Mesendoderm (in vitro differentiated cells): ENCODE measurements around the gene CCDC170.
"Not testable (repeated sequence)": the region's sequence is repeated elsewhere in the genome, so short reads cannot be mapped to it uniquely, and the experiment has no call there.

Experiments
- DNase-seq: peaks from one replicate; pipeline ENCODE4 v3.0.0; 2013
- H2AK5ac ChIP-seq: 2 replicates; pipeline ENCODE4 v1.6.1; 2013; ENCODE audit warnings: low read length, inconsistent platforms
- H2BK120ac ChIP-seq: 2 replicates; pipeline ENCODE4 v1.6.1; 2013; ENCODE audit warnings: low read depth, mild to moderate bottlenecking, low read length, moderate library complexity, mixed read lengths
- H2BK15ac ChIP-seq: replicated peaks from 2 replicates; pipeline ENCODE4 v1.6.1; 2013; ENCODE audit warnings: low read depth, mild to moderate bottlenecking, moderate library complexity
- H2BK5ac ChIP-seq: 2 replicates; pipeline ENCODE4 v1.6.1; 2013; ENCODE audit warnings: low read length, inconsistent platforms
- H3K18ac ChIP-seq: 2 replicates; pipeline ENCODE4 v1.6.1; 2013; ENCODE audit warnings: mild to moderate bottlenecking, low read length, mixed read lengths
- H3K23ac ChIP-seq: one replicate; pipeline ENCODE4 v1.6.1; 2013; ENCODE audit warnings: low read length
- H3K27ac ChIP-seq: 2 replicates; pipeline ENCODE4 v1.5.1; 2013; ENCODE audit warnings: low read depth, mild to moderate bottlenecking, inconsistent platforms, low read length, moderate library complexity
- H3K27me3 ChIP-seq: 2 replicates; pipeline ENCODE4 v1.6.1; 2013; ENCODE audit warnings: low read length, control low read depth, mild to moderate bottlenecking, inconsistent platforms; ENCODE audit not compliant: insufficient read depth, poor library complexity
- H3K36me3 ChIP-seq: 2 replicates; pipeline ENCODE4 v1.6.1; 2013; ENCODE audit warnings: low read length, inconsistent platforms; ENCODE audit not compliant: control insufficient read depth, insufficient read depth
- H3K4ac ChIP-seq: one replicate; pipeline ENCODE4 v1.6.1; 2013; ENCODE audit warnings: low read depth, mild to moderate bottlenecking, low read length, moderate library complexity
- H3K4me1 ChIP-seq: 2 replicates; pipeline ENCODE4 v1.6.1; 2013; ENCODE audit warnings: low read depth, low read length, inconsistent platforms; ENCODE audit not compliant: control insufficient read depth
- H3K4me2 ChIP-seq: 2 replicates; pipeline ENCODE4 v1.6.1; 2013; ENCODE audit warnings: low read length
- H3K4me3 ChIP-seq: 2 replicates; pipeline ENCODE4 v1.5.1; 2013; ENCODE audit warnings: mild to moderate bottlenecking, low read length
- H3K56ac ChIP-seq: one replicate; pipeline ENCODE4 v1.6.1; 2013; ENCODE audit warnings: low read length
- H3K79me1 ChIP-seq: 2 replicates; pipeline ENCODE4 v1.6.1; 2013; ENCODE audit warnings: low read length, inconsistent platforms
- H3K79me2 ChIP-seq: 2 replicates; pipeline ENCODE4 v1.6.1; 2013; ENCODE audit warnings: mild to moderate bottlenecking, low read length; ENCODE audit not compliant: control insufficient read depth, insufficient read depth
- H3K9ac ChIP-seq: 2 replicates; pipeline ENCODE4 v1.6.1; 2013; ENCODE audit warnings: low read length, inconsistent platforms
- H4K5ac ChIP-seq: one replicate; pipeline ENCODE4 v1.6.1; 2013; ENCODE audit warnings: low read length
- H4K8ac ChIP-seq: one replicate; pipeline ENCODE4 v1.6.1; 2013; ENCODE audit warnings: low read depth, mild to moderate bottlenecking, control low read depth, low read length, moderate library complexity
- WGBS: extraction: QIAGEN DNeasy Blood & Tissue Kit; methylation state at CpG from one replicate; pipeline ENCODE4 v1.1.7; 2013; ENCODE audit warnings: low lambda C conversion rate, missing lambda C conversion rate; ENCODE audit not compliant: insufficient coverage; ENCODE audit errors: extremely low coverage; 5-methylcytosine and 5-hydroxymethylcytosine counted together

Gene CCDC170

GRCh38 chr6:151506761-151507160, 12.9 kb downstream of the CCDC170 start:
- Histone ChIP-seq H3K56ac (no peak overlapping the region), H2BK5ac (no peak overlapping the region), H3K18ac (no peak overlapping the region), H3K27me3 (no peaks in the 10 kb centered on the region), H3K36me3 (no peaks in the 10 kb centered on the region), H3K4me1 (no peaks in the 10 kb centered on the region), H3K79me2 (no peaks in the 10 kb centered on the region), H2BK15ac (no peak overlapping the region), H4K8ac (no peak overlapping the region), H3K79me1 (no peaks in the 10 kb centered on the region), H3K9ac (no peak overlapping the region), H3K27ac (no peak overlapping the region), H3K4me3 (no peak overlapping the region), H3K4ac (no peak overlapping the region), H3K23ac (no peak overlapping the region), H3K4me2 (no peak overlapping the region), H2BK120ac (no peak overlapping the region), H2AK5ac (no peak overlapping the region), H4K5ac (no peak overlapping the region)
- DNase-seq: no peak
- WGBS: no CpG with 5 or more reads among the region's 2 CpGs

DNA sequence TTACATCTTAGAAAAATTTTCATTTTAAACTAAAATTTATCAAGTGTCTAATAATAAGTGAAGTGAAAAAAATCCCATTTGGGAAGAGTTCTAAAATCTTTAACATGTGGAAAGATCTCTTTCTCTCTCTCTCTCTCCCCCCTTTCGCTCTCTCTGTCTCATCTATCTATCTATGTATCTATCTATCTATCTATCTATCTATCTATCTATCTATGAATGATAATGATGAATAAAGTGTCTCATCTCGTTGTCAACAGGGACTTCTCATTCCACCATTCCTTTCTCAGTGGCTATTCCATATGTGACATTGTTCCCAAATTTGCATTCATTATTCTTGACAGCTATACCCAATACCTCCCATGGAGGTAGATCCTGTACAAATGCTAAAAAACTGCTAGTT, 15.2 kb downstream of the CCDC170 start:
- Histone ChIP-seq H2AK5ac (no peak overlapping the region), H3K36me3 (no peaks in the 10 kb centered on the region), H3K27me3 (no peaks in the 10 kb centered on the region), H3K4me2 (no peak overlapping the region), H4K5ac (no peak overlapping the region), H2BK120ac (no peak overlapping the region), H3K4ac (no peak overlapping the region), H3K56ac (no peak overlapping the region), H4K8ac (no peak overlapping the region), H3K27ac (no peak overlapping the region), H3K4me3 (no peak overlapping the region), H3K23ac (no peak overlapping the region), H3K18ac (no peak overlapping the region), H3K9ac (no peak overlapping the region), H3K79me2 (no peaks in the 10 kb centered on the region), H2BK15ac (no peak overlapping the region), H2BK5ac (no peak overlapping the region), H3K79me1 (no peaks in the 10 kb centered on the region), H3K4me1 (no peaks in the 10 kb centered on the region)
- no CpG with 5 or more reads among the region's 2 CpGs for WGBS
- no peak for DNase-seq

DNA sequence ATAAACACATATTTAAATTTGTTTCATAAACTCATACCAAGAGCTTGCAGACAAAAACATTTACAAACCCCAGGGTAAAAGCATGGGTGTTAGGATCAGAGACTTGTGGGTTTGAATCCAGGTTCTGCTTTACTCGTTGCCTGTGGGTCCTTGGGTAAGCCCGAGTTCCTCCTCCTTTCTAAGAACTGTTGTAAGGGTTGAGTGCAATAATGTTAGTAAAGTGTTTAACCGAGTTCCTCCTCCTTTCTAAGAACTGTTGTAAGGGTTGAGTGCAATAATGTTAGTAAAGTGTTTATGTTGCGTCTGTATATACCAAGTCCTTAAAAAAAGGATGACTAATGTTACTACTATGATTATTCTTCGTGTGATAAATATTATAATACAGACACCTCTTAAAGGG, 18.7 kb downstream of the CCDC170 start:
- Histone ChIP-seq H3K36me3 (no peaks in the 10 kb centered on the region), H3K27ac (no peak overlapping the region), H4K5ac (no peak overlapping the region), H3K56ac (no peak overlapping the region), H2AK5ac (no peak overlapping the region), H3K79me1 (no peaks in the 10 kb centered on the region), H3K9ac (no peak overlapping the region), H3K23ac (no peak overlapping the region), H3K4me1 (no peaks in the 10 kb centered on the region), H3K27me3 (no peaks in the 10 kb centered on the region), H3K4ac (no peak overlapping the region), H3K4me3 (no peak overlapping the region), H3K4me2 (no peak overlapping the region), H2BK120ac (no peak overlapping the region), H3K18ac (no peak overlapping the region), H2BK5ac (no peak overlapping the region), H4K8ac (no peak overlapping the region), H3K79me2 (no peaks in the 10 kb centered on the region), H2BK15ac (no peak overlapping the region)
- DNase-seq: no peak
- no CpG with 5 or more reads among the region's 5 CpGs for WGBS

GRCh38 chr6:151514000-151514730, 20.3 kb downstream of the CCDC170 start:
- Histone ChIP-seq H3K4me1 (no peaks in the 10 kb centered on the region), H3K36me3 (no peaks in the 10 kb centered on the region), H3K23ac (no peak overlapping the region), H4K8ac (no peak overlapping the region), H3K18ac (no peak overlapping the region), H2BK15ac (no peak overlapping the region), H3K27ac (no peak overlapping the region), H3K79me1 (no peaks in the 10 kb centered on the region), H3K56ac (no peak overlapping the region), H3K79me2 (no peaks in the 10 kb centered on the region), H4K5ac (no peak overlapping the region), H2AK5ac (no peak overlapping the region), H3K4me2 (no peak overlapping the region), H3K4ac (no peak overlapping the region), H3K4me3 (no peak overlapping the region), H2BK5ac (no peak overlapping the region), H3K9ac (no peak overlapping the region), H2BK120ac (no peak overlapping the region), H3K27me3 (no peaks in the 10 kb centered on the region)
- WGBS: no CpG with 5 or more reads among the region's 9 CpGs
- DNase-seq: no peak

GRCh38 chr6:151518992-151519391, 25.2 kb downstream of the CCDC170 start:
- not testable (repeated sequence) for H3K4me3 ChIP-seq, H2BK5ac ChIP-seq, H2AK5ac ChIP-seq, H3K18ac ChIP-seq, H3K23ac ChIP-seq, H3K4me1 ChIP-seq, H2BK15ac ChIP-seq, H4K8ac ChIP-seq, H3K4me2 ChIP-seq, H3K56ac ChIP-seq, H3K79me1 ChIP-seq, H3K27ac ChIP-seq, H4K5ac ChIP-seq, H3K27me3 ChIP-seq, DNase-seq, H3K36me3 ChIP-seq, H3K79me2 ChIP-seq, H2BK120ac ChIP-seq, H3K4ac ChIP-seq, H3K9ac ChIP-seq
- no CpG with 5 or more reads among the region's 5 CpGs for WGBS

DNA sequence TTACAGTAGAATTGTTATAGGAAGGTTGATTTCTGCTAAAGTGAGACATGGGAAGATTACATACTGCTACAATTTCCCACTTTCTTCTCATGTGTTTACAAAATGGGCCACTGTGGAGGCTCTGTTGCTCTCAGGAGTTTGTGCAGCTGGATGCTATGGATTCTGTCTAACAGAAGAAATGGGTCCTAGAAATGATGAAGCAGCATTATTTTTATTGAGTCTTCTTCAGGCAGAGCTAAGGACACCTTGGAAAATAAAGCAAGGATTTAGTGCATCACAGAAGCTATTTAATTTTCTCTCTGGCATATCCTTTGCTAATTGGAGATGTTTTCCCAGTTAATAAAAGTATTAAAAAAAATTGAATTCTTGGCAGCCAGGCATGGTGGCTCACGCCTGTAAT, 29.2 kb downstream of the CCDC170 start:
- Histone ChIP-seq H3K79me2 (no peaks in the 10 kb centered on the region), H4K8ac (no peak overlapping the region), H2AK5ac (no peak overlapping the region), H3K36me3 (no peaks in the 10 kb centered on the region), H4K5ac (no peak overlapping the region), H3K79me1 (no peaks in the 10 kb centered on the region), H3K4me3 (no peak overlapping the region), H3K56ac (no peak overlapping the region), H3K27me3 (no peaks in the 10 kb centered on the region), H2BK15ac (no peak overlapping the region), H2BK5ac (no peak overlapping the region), H3K4ac (no peak overlapping the region), H3K18ac (no peak overlapping the region), H3K9ac (no peak overlapping the region), H3K27ac (no peak overlapping the region), H2BK120ac (no peak overlapping the region), H3K4me1 (no peaks in the 10 kb centered on the region), H3K23ac (no peak overlapping the region), H3K4me2 (no peak overlapping the region)
- no CpG with 5 or more reads among the region's 1 CpG for WGBS
- DNase-seq: no peak
